ENCODE measurements around the gene ITGA5.

DNA sequence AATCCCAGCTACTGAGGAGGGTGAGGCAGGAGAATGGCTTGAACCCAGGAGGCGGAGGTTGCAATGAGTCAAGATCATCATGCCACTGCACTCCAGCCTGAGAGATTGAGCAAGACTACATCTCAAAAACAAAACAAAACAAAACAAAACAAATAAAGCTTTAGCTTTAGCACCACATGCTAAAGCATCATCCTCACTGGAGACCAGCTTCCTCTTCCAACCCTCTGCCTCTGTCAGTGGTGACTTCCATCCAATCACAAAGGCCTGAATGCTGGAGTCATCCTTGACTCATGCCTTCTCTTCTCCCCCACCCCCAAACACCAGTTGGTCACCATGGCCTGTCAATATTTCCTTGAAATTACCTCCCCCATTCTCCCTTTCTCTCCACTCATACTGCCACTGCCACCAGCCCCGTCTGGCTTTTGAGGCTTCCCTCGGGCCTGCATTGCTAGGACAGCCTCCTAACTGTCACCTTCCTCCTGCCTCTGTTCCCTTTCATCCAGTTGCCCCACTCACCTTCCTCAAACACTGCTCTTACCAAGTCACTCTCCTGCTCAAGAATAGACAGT, 35.9 kb downstream of the ITGA5 start:
- TF ChIP-seq, protein P1, sequence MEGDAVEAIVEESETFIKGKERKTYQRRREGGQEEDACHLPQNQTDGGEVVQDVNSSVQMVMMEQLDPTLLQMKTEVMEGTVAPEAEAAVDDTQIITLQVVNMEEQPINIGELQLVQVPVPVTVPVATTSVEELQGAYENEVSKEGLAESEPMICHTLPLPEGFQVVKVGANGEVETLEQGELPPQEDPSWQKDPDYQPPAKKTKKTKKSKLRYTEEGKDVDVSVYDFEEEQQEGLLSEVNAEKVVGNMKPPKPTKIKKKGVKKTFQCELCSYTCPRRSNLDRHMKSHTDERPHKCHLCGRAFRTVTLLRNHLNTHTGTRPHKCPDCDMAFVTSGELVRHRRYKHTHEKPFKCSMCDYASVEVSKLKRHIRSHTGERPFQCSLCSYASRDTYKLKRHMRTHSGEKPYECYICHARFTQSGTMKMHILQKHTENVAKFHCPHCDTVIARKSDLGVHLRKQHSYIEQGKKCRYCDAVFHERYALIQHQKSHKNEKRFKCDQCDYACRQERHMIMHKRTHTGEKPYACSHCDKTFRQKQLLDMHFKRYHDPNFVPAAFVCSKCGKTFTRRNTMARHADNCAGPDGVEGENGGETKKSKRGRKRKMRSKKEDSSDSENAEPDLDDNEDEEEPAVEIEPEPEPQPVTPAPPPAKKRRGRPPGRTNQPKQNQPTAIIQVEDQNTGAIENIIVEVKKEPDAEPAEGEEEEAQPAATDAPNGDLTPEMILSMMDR (IDR thresholded peaks at IDR 0.05; ENCODE audit: borderline replicate concordance, extremely low read depth, low read length, poor library complexity, severe bottlenecking): no peak
- TF ChIP-seq EZH2 (IDR thresholded peaks at IDR 0.05; ENCODE audit: borderline replicate concordance, low read depth, low read length, severe bottlenecking): no peak
